CD4-positive, alpha-beta T cell treated with Interleukin-15 for 1 hour (primary cell): ENCODE results near the gene POLR2H.

Experiments
- DNase-seq: peaks from one replicate; pipeline ENCODE4 v3.0.0-alpha.2; 2020

The POLR2H gene

GRCh38 chr3:184375747-184376461, 14.4 kb downstream of the POLR2H start:
- no peak for DNase-seq

GRCh38 chr3:184377374-184377773, 15.9 kb downstream of the POLR2H start:
- DNase-seq = no peak

GRCh38 chr3:184377882-184378445, 16.5 kb downstream of the POLR2H start, which contains the start of gene THPO:
TSS of gene THPO (minus strand) at chr3:184378207. CDS start at chr3:184376259, 1,948 bp downstream.
- DNase-seq = no peak

- no peak for DNase-seq
Observed at GRCh38 chr3:184378651-184379357, 17.3 kb downstream of the POLR2H start.

GRCh38 chr3:184379358-184380184, 18.1 kb downstream of the POLR2H start, which contains the start of gene CHRD:
TSS of gene CHRD (plus strand) at chr3:184380054. CDS start at chr3:184380319, 265 bp downstream.
- no peak for DNase-seq

GRCh38 chr3:184380185-184380626, 18.7 kb downstream of the POLR2H start:
- DNase-seq = no peak

GRCh38 chr3:184380627-184381260, 19.2 kb downstream of the POLR2H start:
- DNase-seq = no peak

GRCh38 chr3:184381261-184382224, 20.0 kb downstream of the POLR2H start:
- no peak for DNase-seq

- no peak for DNase-seq
Observed at GRCh38 chr3:184382326-184383032, 21.0 kb downstream of the POLR2H start.

GRCh38 chr3:184383033-184383740, 21.7 kb downstream of the POLR2H start:
- DNase-seq = no peak

- no peak for DNase-seq
Observed at GRCh38 chr3:184384342-184384741, 22.8 kb downstream of the POLR2H start.

GRCh38 chr3:184384856-184385422, 23.4 kb downstream of the POLR2H start:
- DNase-seq = no peak

- DNase-seq = no peak
Observed at GRCh38 chr3:184386047-184386806, 24.7 kb downstream of the POLR2H start.

- no peak for DNase-seq
Observed at GRCh38 chr3:184387174-184387714, 25.7 kb downstream of the POLR2H start.

GRCh38 chr3:184388164-184388935, 26.8 kb downstream of the POLR2H start:
- DNase-seq = no peak

- no peak for DNase-seq
Observed at GRCh38 chr3:184388936-184389230, 27.4 kb downstream of the POLR2H start.

GRCh38 chr3:184389384-184389783, 27.9 kb downstream of the POLR2H start:
- no peak for DNase-seq
